Lower lobe of right lung (tissue), 2 donors: ENCODE data around the gene MAN2C1. TPM values are rescaled to one million over a fixed set of nuclear protein-coding genes. Genes with fewer than 3 reads are reported as not detected.

ENCODE experiments used
- ATAC-seq, 2 donors: fragments of 200-7000 bp; cut with Tn5 transposase; one replicate each; pipeline ENCODE4 v1.9.1; 2020 to 2022; ENCODE audit warnings: mild to moderate bottlenecking in 2 of 2, moderate library complexity in 2 of 2
- DNase-seq: peaks from one replicate; pipeline ENCODE4 v3.0.0-alpha.2; 2020
- H3K27ac ChIP-seq: fragments of 200-600 bp; one replicate; pipeline ENCODE4 v1.8.0; 2022
- H3K27me3 ChIP-seq: fragments of 200-600 bp; one replicate; pipeline ENCODE4 v1.8.0; 2022; ENCODE audit warnings: low read depth
- H3K36me3 ChIP-seq: fragments of 200-600 bp; one replicate; pipeline ENCODE4 v1.8.0; 2022; ENCODE audit warnings: mild to moderate bottlenecking
- H3K4me1 ChIP-seq: fragments of 200-600 bp; one replicate; pipeline ENCODE4 v1.8.0; 2022
- H3K4me3 ChIP-seq: fragments of 200-600 bp; one replicate; pipeline ENCODE4 v1.8.0; 2022; ENCODE audit warnings: mild to moderate bottlenecking
- H3K9me3 ChIP-seq: fragments of 200-600 bp; one replicate; pipeline ENCODE4 v1.8.0; 2022
- intact Hi-C: fragments of 100-400 bp; cut with DNase I; formaldehyde crosslinking; loops from one replicate; pipeline ENCODE4 v1.11.0; 2022
- long read RNA-seq: library from polyadenylated mRNA; unstranded; transcript quantifications from one replicate; pipeline ENCODE4 v2.0.0, GENCODE V29; 2021
- total RNA-seq: library from RNA; stranded (reverse); fragmentation: NEBNext Ultra II Directional; extraction: Animal tissue kit (Norgen Biotek cat#: 25700); gene quantifications from one replicate; pipeline ENCODE4 v1.2.1, GENCODE V29; 2021
- TF ChIP-seq, protein P1 (sequence below): fragments of 200-600 bp; IDR thresholded peaks from one replicate; pipeline ENCODE4 v1.8.0; 2022; ENCODE audit warnings: antibody characterized with exemption, mild to moderate bottlenecking
- donor health status: DM: no; HTN: yes; CAD: no; lungs with severe emphysema.

MAN2C1 gene
- total RNA-seq: 208 TPM
- long read RNA-seq, transcript MAN2C1-201 (26 exons, 3,284 nt): major isoform, 24 of 105 reads
- long read RNA-seq, partial matches to known transcripts: 33 of 105 reads
- long read RNA-seq, other reads (novel, unspliced or antisense): 44 of 105 reads

GRCh38 chr15:75367913-75368688 lies at the start of gene MAN2C1:
Gene MAN2C1, minus strand, starts transcription at chr15:75368607. Its CDS starts 24 bp downstream, at chr15:75368583.
- Histone ChIP-seq H3K27ac (peak within 1 kb of the TSS; percentile 100), H3K27me3 (no peaks in the 10 kb centered on the region), H3K9me3 (no peaks in the 10 kb centered on the region), H3K4me3 (peak within 1 kb of the TSS; percentile 94), H3K4me1 (peaks cover 17% of the 10 kb centered on the region), H3K36me3 (peaks cover 65% of the 10 kb centered on the region)
- intact Hi-C loops: no loop called here
- TF ChIP-seq, protein P1, sequence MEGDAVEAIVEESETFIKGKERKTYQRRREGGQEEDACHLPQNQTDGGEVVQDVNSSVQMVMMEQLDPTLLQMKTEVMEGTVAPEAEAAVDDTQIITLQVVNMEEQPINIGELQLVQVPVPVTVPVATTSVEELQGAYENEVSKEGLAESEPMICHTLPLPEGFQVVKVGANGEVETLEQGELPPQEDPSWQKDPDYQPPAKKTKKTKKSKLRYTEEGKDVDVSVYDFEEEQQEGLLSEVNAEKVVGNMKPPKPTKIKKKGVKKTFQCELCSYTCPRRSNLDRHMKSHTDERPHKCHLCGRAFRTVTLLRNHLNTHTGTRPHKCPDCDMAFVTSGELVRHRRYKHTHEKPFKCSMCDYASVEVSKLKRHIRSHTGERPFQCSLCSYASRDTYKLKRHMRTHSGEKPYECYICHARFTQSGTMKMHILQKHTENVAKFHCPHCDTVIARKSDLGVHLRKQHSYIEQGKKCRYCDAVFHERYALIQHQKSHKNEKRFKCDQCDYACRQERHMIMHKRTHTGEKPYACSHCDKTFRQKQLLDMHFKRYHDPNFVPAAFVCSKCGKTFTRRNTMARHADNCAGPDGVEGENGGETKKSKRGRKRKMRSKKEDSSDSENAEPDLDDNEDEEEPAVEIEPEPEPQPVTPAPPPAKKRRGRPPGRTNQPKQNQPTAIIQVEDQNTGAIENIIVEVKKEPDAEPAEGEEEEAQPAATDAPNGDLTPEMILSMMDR: peak; percentile 73
- DNase-seq: peak; percentile 99
- peak; percentile 98 to 99 for ATAC-seq

DNA sequence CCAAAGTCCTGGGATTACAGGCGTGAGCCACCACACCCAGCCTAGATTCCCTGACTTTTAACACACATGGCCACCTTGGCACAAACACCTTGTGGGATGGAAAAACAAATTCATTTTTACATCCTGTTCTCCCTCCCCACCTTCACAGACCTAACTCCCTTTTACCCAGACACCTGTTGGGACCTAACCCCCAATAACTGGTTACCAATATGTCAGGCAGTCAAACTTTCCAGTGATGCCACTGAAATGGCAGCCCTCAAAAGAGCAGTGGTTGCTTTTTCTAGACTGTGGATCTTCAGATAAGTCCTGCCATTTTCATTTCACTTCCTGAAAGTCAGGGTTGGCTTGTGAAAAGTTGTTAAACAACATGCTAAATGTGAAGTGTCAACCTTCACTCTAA lies 48.2 kb upstream of the MAN2C1 start:
- Histone ChIP-seq H3K9me3 (no peaks in the 10 kb centered on the region), H3K36me3 (peaks cover 68% of the 10 kb centered on the region), H3K27ac (no peak overlapping the region), H3K4me3 (no peak overlapping the region), H3K27me3 (no peaks in the 10 kb centered on the region), H3K4me1 (no peaks in the 10 kb centered on the region)
- TF ChIP-seq, protein P1: no peak
- ATAC-seq: no peak
- intact Hi-C loops: no loop called here
- DNase-seq: no peak

DNA sequence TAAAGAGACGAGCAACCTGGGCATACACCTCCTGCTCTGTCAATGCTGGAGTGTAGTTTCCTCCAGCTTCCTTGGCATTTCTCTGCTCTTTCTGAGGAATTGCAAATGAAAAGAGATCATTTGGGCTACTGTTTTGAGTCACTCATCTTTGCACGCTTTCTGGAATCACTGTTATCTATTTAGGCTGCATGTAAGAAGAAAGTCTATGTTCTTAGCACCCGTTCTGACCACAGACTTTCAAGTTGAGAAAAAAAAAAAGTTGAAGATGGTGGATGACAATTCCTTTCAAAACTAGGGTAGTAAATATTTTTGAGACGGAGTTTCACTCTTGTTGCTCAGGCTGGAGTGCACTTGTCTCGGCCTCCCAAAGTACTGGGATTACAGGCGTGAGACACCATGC lies 41.8 kb upstream of the MAN2C1 start:
- no peaks in the 10 kb centered on the region for H3K27me3 ChIP-seq
- no peak for ATAC-seq
- no peaks in the 10 kb centered on the region for H3K4me1 ChIP-seq
- H3K4me3 ChIP-seq: no peak overlapping the region
- H3K9me3 ChIP-seq: no peaks in the 10 kb centered on the region
- TF ChIP-seq, protein P1: no peak
- no peak overlapping the region for H3K27ac ChIP-seq
- peaks cover 93% of the 10 kb centered on the region for H3K36me3 ChIP-seq
- intact Hi-C loops: no loop called here
- DNase-seq: no peak

DNA sequence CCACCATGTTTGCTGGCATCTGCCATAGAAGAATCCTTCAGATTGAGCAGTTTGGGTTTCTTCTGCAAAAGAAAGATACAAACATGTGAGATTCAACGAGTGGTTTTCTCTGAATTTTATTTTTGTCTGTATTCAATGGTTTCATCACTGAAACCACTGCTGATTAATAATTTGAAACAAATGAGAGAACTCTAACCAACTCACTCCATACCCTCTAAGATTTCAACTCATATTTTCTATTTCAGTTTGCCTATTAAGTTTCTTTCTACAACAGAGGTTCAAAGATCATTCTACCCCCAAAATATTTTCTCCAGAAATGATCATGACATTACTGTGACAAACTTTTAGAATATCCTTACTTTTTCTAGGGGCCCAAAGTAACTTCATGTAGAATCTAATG lies 38.7 kb upstream of the MAN2C1 start:
- Histone ChIP-seq H3K27me3 (no peaks in the 10 kb centered on the region), H3K36me3 (peaks cover 100% of the 10 kb centered on the region), H3K27ac (no peak overlapping the region), H3K9me3 (no peaks in the 10 kb centered on the region), H3K4me1 (no peaks in the 10 kb centered on the region), H3K4me3 (no peak overlapping the region)
- ATAC-seq (no peak), DNase-seq (no peak)
- TF ChIP-seq, protein P1: no peak
- intact Hi-C loops: no loop called here

DNA sequence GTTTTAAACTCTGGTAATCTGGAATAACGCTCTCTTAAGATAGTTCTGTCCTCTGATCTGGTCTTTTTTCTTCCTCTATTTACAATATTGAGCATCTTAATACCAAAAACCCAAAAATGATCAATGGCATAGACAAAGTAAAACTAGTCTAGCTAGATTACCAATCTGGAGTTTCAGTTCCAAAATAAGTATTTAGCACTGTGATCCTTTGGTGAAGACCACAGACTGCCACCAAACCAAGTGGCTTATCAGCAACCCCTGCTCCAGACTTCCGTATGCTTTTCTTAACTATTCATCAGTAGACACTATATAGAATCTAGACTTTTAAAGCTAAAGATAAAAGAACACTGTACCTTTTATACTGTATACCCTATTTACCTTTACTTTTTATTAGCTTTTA lies 35.5 kb upstream of the MAN2C1 start:
- TF ChIP-seq, protein P1: no peak
- ATAC-seq (no peak), DNase-seq (no peak)
- Histone ChIP-seq H3K9me3 (no peaks in the 10 kb centered on the region), H3K4me1 (no peaks in the 10 kb centered on the region), H3K4me3 (no peak overlapping the region), H3K27me3 (no peaks in the 10 kb centered on the region), H3K36me3 (peaks cover 100% of the 10 kb centered on the region), H3K27ac (no peak overlapping the region)
- intact Hi-C loops: no loop called here
